Stimulated activated CD4-positive, alpha-beta T cell treated with anti-CD3 and anti-CD28 coated beads, TNF-alpha, amount 100 ng/mL, for 4 hours (primary cell): Measurements from ENCODE around the gene RBFOX1.

Experiments
- DNase-seq, 3 experiments: peaks; one replicate each; pipeline ENCODE4 v3.0.0-alpha.2; 2020; ENCODE audit warnings: low read depth in 3 of 3

The RBFOX1 gene

DNA sequence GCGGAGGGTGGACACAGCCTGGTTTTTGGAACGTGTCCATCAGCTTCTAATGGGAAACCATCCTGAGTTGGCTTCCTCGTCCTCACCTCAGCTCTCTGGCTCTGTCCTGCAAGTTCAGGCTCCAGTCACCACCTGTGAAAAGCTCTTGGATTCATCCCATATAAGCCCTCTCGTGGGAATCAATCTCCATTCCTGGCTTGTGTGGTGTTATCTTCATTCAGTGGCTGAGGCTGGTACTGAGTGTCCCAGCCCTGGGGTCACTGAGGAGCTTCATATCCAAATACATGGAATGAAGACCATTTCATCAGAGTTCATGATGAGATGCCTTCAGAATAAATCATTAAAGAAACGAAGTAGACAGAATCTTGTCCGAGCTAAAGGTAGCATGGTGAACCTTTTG lies 189.2 kb downstream of the RBFOX1 start:
- no peak for DNase-seq

DNA sequence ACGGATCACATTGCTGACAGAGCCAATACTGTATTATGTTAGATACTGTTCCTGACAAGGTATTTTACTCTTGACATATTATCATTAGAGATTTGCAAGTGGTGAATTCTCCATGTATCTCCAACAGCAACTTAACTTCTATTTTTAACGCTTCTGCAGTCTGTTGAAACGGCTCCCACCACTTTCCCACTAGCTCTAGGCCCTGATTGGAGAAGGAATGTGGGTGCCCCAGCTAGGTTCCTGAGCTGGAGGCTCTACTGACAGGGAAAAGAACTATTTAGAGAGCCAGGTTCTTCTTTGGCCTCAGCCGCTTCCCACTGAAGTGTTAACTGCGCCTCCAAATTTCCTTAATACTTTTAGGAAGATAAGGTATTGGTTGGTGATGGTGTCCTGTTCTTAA lies 191.8 kb downstream of the RBFOX1 start:
- no peak for DNase-seq

DNA sequence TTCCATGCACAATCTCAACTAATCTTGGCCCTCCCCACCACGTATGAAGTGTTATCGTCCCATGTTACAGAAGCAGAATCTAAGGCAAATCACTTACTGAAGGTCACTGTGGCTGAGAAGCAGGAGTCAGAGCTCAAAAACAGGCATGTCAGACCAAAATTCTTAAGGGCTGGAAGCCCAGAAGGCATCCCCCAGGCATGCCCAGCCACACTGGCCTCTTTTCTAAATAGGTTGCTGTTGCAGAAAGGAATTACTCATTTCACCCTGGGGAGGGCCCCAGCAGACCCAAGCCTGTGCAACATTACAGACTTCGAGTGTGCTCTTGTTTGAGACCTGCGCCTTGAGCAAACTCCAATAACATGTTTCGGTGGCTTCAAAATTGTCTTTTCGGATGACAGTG lies 194.1 kb downstream of the RBFOX1 start:
- DNase-seq: no peak

GRCh38 chr16:7532534-7532933 lies 199.9 kb downstream of the RBFOX1 start:
- no peak for DNase-seq

DNA sequence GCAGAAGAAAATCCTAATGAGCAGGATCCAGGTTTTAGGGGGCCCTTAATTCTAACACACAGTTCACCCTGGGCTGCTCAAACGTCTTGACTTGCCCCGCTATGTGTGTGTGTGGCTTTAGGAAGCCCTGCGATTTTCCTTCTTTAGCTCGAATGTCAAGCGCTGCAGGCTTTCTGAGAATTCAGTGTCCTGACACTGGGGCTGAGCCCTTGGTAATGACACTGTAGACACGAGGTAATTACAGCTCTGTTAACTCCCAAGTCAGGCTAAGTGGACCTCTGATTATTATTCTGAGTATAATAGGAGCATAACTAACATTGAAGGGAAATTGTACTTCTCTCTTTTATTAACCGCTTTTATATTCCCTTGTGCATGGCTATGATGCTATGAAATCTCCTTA lies 202.1 kb downstream of the RBFOX1 start:
- no peak for DNase-seq

DNA sequence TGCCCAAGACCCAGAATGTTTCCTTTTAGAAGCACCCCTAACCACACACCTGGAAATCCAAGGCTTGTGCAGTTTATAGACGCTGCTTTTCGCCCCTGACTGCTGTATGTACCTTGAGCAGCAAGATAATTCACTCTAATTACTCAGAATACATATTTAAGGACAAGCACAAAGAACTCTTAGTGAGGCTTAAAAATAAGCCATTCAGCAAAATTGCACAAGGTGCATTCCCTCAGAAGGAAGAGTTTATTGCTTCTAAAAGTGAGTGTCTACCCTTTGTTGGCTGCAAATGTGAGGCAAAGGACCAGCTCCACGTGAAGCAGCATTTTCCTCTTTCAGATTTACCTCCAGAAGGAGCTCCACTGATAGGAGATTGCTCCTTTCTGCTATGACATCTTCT lies 208.4 kb downstream of the RBFOX1 start:
- no peak for DNase-seq

DNA sequence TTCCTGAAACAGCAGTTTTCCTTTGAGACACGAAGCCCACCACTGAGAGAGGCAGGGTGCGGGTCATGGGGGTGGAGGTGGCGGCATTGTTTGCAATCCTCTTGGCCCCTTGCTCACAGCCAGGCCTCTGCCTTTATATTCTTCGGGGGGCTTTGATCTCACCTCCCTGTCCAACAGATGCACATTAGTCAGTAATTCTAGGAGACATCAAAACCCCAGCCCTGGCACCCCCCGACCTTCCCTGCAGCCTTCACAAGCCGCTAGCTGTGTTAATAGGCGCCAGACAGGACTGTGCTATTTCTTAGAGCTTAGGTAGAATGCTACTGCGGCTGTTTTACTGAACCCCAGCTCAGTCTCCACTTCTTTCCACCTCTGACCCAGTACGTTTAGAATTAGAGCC lies 212.6 kb downstream of the RBFOX1 start:
- DNase-seq: no peak

DNA sequence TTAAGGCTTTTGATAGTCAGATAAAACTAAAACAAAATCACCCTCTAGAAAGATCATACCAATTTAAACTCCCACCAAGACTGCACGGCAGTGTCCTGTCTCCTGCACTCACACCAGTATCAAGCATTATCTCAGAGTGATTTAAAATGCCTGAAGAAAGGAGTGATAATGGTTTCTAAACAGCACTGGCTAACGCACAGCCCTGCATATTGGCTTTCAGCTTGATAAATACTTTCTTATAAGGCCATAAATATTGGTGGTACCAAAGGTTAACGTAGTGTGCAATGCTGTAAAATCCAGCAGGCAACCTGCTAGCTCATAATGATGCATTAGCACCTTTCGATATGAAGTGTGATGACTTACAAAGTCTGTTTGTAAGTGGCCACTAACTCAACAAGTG lies 214.3 kb downstream of the RBFOX1 start:
- DNase-seq: no peak

- no peak for DNase-seq
Measured at GRCh38 chr16:7547736-7548135, 215.1 kb downstream of the RBFOX1 start.

DNA sequence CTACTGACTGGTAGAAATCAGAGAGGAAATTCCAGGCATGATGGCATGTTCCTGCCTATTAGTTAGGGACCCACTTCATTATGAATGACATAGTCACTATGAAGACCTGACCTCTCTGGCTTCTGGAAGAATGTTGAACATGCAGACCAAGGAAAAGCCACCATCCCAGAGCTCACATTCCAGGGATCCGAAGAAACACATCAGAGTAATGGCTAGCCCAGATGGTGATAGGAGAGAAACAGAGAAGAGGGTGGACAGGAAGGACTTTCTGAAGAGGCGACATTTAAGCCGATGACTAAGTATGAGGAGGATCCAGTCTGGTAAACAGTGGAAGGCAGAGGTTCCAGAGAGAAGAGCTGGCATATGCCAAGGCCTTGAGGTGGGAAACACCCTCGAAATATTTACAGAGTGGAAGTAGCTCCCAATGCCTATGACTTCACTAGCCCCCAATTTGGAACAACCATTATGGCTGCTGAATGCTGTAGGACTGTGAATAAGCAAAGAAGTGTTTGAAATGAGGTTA lies 216.2 kb downstream of the RBFOX1 start:
- no peak for DNase-seq

DNA sequence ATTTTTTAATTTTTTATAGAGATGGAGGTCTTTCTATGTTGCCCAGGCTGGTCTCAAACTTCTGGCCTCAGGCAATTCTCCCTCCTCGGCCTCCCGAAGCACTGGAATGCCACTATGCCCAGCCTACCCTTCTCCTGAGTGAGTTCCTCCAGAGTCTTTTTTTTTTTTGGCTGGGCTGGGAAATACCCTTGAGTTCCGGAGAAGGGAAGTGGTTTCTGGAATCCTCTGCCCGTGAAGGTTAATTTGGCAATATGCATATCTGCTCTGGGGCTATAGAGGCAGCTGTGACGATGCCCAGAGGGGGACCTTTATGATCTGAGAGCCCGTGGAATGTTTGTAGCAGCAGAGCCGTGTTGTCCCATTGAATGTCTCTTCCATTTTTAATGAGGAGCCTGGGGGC lies 217.5 kb downstream of the RBFOX1 start:
- DNase-seq: no peak

- no peak for DNase-seq
Measured at GRCh38 chr16:7555459-7555858, 222.8 kb downstream of the RBFOX1 start.

- no peak for DNase-seq
Measured at GRCh38 chr16:7561908-7562405, 229.3 kb downstream of the RBFOX1 start.

GRCh38 chr16:7566360-7566759 lies 233.7 kb downstream of the RBFOX1 start:
- DNase-seq: no peak

DNA sequence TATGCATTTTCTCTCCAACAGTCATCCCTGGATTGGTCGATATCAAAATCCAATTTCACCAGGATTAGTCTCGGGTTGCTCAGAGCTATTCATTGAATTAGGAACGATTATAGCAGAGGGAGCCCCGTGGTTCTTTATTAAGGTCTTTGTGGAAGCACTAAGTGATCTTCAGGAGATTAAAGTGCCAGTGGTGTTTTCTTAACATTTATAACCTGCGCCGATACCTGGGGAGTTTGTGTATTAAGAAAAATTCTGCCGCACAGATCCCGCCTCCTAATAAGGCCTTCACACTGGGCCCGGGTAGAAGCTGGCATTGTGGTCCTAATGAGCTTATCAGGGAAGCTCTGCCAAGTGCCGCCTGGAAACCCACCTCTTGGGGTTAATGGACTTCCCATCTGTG lies 238.7 kb downstream of the RBFOX1 start:
- DNase-seq: no peak

GRCh38 chr16:7577588-7577987 lies 244.9 kb downstream of the RBFOX1 start:
- no peak for DNase-seq

DNA sequence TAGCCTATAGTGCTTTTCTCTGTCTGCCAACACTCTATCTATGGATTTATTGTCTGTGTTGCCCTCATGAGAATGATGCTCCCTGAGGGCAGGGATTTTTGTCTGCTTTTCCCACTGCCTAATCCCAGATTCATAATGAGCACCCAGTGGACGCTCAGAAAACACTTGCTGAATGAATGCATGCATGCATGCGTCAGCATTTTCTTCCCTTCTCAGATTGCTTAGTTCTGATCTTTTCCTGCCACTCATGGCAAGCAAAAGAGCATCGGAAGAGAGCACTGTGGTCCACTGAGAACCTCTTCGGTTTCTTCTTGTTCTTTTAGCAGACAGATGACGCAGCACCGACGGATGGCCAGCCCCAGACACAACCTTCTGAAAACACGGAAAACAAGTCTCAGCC lies 246.8 kb downstream of the RBFOX1 start:
- no peak for DNase-seq

DNA sequence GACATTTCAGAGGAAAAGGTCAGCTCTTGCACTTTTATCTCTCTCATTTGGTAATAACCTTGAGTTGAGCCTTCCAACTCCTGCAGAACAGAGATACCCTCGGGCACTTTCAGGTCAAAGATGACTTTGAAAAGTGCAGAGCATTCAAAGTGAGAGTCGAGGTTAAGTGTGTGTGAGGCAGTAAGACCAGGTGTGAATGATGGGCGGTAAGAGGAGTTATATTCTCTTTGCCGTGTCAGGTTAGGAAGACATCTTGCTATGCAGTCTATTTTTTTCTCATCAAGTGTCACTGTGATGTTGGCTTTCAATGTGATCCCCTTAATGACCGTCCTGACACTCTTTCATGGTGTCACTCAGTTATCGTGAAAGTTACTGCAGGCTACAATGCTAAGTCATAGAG lies 248.5 kb downstream of the RBFOX1 start:
- no peak for DNase-seq

DNA sequence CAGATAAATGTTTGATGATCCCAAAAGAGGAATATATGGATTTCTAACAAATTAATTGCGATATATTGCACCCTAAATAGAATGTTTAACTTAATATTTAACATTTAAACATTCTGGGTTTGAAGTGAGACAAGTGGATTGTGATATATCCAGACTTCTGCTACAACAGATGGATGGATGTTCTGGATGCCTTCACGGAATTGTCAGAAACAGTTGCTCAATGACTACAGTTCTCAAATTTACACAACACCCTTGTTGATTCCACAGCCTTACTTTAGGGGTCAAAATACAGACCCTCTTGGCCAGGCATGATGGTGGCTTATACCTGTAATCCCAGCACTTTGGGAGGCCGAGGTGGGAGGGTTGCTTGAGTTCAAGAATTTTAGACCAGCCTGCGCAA lies 250.8 kb downstream of the RBFOX1 start:
- DNase-seq: no peak

DNA sequence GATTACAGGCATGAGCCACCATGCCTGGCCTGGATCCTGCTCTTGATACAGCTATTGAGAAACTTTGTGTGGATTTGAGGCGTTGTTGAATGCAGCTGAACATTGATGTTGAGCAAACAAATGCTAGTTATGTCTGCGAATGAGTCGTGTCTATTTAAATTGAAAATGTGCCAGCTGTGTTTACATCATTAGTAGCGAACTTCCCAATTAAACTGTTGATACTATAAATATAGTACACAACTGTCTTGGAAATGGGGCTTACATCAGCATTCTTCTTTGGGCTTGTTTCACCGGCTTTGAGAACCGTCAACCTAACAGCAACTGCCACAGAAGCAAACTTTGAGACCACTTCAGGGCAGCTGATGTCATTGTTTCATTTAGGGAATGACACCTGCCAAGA lies 251.9 kb downstream of the RBFOX1 start:
- DNase-seq: no peak

DNA sequence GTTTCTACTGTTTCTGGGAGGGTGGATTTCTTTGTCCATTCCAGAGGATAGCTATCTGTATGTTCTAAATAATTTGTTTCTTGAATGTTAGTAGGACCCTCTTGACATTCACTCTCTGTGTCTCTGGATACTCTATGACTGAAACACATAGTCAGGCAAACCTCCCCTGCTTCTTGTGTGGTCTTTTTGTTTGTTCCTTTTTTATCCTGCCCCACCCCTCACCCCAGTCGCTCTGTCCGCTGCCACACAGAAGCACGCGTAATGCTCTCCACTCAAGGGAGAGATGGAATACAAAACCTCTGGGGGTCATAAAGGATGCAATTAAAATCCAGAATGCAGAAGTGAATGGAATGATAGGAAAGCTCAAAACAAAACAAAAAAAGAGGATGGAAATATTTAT lies 253.1 kb downstream of the RBFOX1 start:
- DNase-seq: no peak

DNA sequence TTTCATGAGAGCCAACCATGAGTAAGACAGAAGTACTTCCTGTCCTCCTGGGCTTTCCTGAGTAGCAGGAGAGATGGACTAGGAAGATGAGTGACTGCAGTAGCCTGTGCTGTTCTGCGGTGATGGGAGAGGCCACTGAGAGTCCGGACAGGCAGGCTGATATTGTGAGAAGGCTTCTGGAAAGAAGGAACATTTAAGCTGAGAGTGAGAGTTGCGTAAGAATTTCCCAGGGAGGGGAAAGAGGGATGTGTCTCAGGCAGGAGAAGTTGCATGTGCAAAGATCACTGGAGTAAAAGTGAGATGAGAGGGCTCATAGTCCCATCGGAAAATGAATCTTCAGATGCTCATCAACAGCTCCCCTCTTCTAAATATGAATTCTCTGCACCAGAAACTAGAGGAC lies 258.3 kb downstream of the RBFOX1 start:
- no peak for DNase-seq

DNA sequence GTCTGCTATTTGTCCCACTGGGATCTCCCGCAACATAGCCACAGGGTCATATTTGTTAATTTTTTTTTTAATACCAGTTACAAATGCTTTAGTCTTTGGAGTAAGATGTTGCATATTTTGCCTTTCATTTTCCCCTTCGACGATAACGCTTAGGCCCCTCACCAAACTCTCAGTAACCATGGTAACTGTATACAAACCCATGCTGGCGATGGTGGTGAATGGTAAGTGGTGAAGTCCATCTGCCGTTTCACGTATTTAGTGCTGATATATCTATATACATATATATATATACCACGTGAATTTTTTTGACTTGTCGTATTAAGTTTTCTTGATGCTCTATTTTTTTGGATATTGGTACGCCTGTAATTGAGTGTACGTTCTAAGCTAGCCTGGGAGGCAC lies 263.7 kb downstream of the RBFOX1 start:
- DNase-seq: no peak

GRCh38 chr16:7597677-7598076 lies 265.0 kb downstream of the RBFOX1 start:
- no peak for DNase-seq

DNA sequence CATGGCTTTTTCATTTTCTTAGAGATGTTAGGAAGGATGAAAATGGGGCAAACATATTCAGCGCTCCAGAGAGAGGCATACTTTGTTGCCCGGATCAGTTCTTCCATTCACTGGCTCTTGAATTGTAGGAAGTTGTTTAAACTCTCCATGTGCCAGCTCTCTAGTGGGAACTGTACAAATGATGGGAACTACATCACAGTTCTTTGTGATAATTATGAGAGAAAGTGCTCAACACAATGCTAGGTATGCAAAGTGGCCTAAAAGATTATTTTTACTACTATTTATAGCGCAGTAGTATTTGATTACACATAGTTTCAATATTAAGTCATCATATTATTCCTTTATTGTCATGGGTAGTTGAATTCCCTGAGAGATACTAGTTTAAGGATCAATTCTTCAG lies 268.5 kb downstream of the RBFOX1 start:
- DNase-seq: no peak
